H9 (cell line): ENCODE data around the gene ENPP1. TPM values are rescaled to one million over a fixed set of nuclear protein-coding genes. Genes with fewer than 3 reads are reported as not detected.
A peak's percentile ranks its signal among the peaks of the same experiment; 100 is the strongest.

Experiments
- DNase-seq: peaks from one replicate; pipeline ENCODE4 v3.0.0-alpha.2; 2017
- H2AFZ ChIP-seq: one replicate; pipeline ENCODE4 v1.6.1; 2013; ENCODE audit warnings: mild to moderate bottlenecking, low read length, control low read depth, moderate library complexity
- H2AK5ac ChIP-seq: 2 replicates; pipeline ENCODE4 v1.6.1; 2013; ENCODE audit warnings: low read length, control low read depth, mixed read lengths; ENCODE audit not compliant: insufficient read length
- H2BK120ac ChIP-seq: one replicate; pipeline ENCODE4 v1.6.1; 2013; ENCODE audit warnings: low read depth, mild to moderate bottlenecking, low read length, control low read depth, inconsistent platforms; ENCODE audit not compliant: poor library complexity, severe bottlenecking
- H2BK12ac ChIP-seq: 2 replicates; pipeline ENCODE4 v1.6.1; 2013; ENCODE audit warnings: low read length, control low read depth, mixed read lengths, low read depth; ENCODE audit not compliant: insufficient read length
- H2BK15ac ChIP-seq: 2 replicates; pipeline ENCODE4 v1.6.1; 2013; ENCODE audit warnings: low read depth, low read length, control low read depth
- H2BK20ac ChIP-seq: one replicate; pipeline ENCODE4 v1.6.1; 2013; ENCODE audit warnings: low read depth, mild to moderate bottlenecking, low read length, control low read depth, inconsistent platforms; ENCODE audit not compliant: poor library complexity, severe bottlenecking
- H2BK5ac ChIP-seq: 2 replicates; pipeline ENCODE4 v1.6.1; 2013; ENCODE audit warnings: low read length, control low read depth, mixed read lengths; ENCODE audit not compliant: insufficient read length
- H3K14ac ChIP-seq: 2 replicates; pipeline ENCODE4 v1.6.1; 2013; ENCODE audit warnings: low read length, control low read depth; ENCODE audit not compliant: insufficient read depth
- H3K18ac ChIP-seq: 2 replicates; pipeline ENCODE4 v1.6.1; 2013; ENCODE audit warnings: low read depth, mild to moderate bottlenecking, mixed read lengths, low read length, control low read depth; ENCODE audit not compliant: insufficient read length
- H3K23ac ChIP-seq: 2 replicates; pipeline ENCODE4 v1.6.1; 2013; ENCODE audit warnings: low read length, control low read depth, mixed read lengths, low read depth; ENCODE audit not compliant: insufficient read length
- H3K23me2 ChIP-seq: 2 replicates; pipeline ENCODE4 v1.6.1; 2013; ENCODE audit warnings: low read depth, mild to moderate bottlenecking, mixed read lengths, low read length, control low read depth; ENCODE audit not compliant: insufficient read length, poor library complexity, severe bottlenecking
- H3K27ac ChIP-seq: 2 replicates; pipeline ENCODE4 v1.5.1; 2013; ENCODE audit warnings: low read length, control low read depth, mixed read lengths, low read depth; ENCODE audit not compliant: insufficient read length
- H3K27me3 ChIP-seq: 2 replicates; pipeline ENCODE4 v1.6.1; 2013; ENCODE audit warnings: low read length, control low read depth, inconsistent platforms; ENCODE audit not compliant: insufficient read depth
- H3K4ac ChIP-seq: 2 replicates; pipeline ENCODE4 v1.6.1; 2013; ENCODE audit warnings: low read depth, mild to moderate bottlenecking, control low read depth, inconsistent platforms, low read length, moderate library complexity
- H3K4me1 ChIP-seq: 2 replicates; pipeline ENCODE4 v1.6.1; 2013; ENCODE audit warnings: low read length, control low read depth, inconsistent platforms; ENCODE audit not compliant: insufficient read depth
- H3K4me2 ChIP-seq: 2 replicates; pipeline ENCODE4 v1.6.1; 2013; ENCODE audit warnings: low read length, control low read depth, mixed read lengths; ENCODE audit not compliant: insufficient read length, insufficient read depth
- H3K56ac ChIP-seq: 2 replicates; pipeline ENCODE4 v1.6.1; 2013; ENCODE audit warnings: low read depth, mild to moderate bottlenecking, mixed read lengths, low read length, control low read depth; ENCODE audit not compliant: insufficient read length
- H3K79me1 ChIP-seq: 2 replicates; pipeline ENCODE4 v1.6.1; 2013; ENCODE audit warnings: low read depth, mild to moderate bottlenecking, moderate library complexity, low read length, control low read depth, inconsistent platforms; ENCODE audit not compliant: insufficient read depth, poor library complexity, severe bottlenecking
- H3K79me2 ChIP-seq: 2 replicates; pipeline ENCODE4 v1.6.1; 2013; ENCODE audit warnings: low read length, control low read depth, inconsistent platforms; ENCODE audit not compliant: insufficient read depth
- H3K9ac ChIP-seq: 2 replicates; pipeline ENCODE4 v1.6.1; 2013; ENCODE audit warnings: low read length, control low read depth, mixed read lengths; ENCODE audit not compliant: insufficient read length; ENCODE audit errors: extremely low read depth
- H3K9me3 ChIP-seq: one replicate; pipeline ENCODE4 v1.6.1; 2013; ENCODE audit warnings: low read depth, low read length, inconsistent platforms; ENCODE audit not compliant: control insufficient read depth
- H3T11ph ChIP-seq: one replicate; pipeline ENCODE4 v1.6.1; 2013; ENCODE audit warnings: mild to moderate bottlenecking, low read length, control low read depth, inconsistent platforms
- H4K20me1 ChIP-seq: one replicate; pipeline ENCODE4 v1.6.1; 2013; ENCODE audit not compliant: control insufficient read depth, insufficient read length, insufficient read depth
- H4K5ac ChIP-seq: 2 replicates; pipeline ENCODE4 v1.6.1; 2013; ENCODE audit warnings: low read depth, mild to moderate bottlenecking, mixed read lengths, low read length, control low read depth; ENCODE audit not compliant: insufficient read length
- H4K8ac ChIP-seq: replicated peaks from 2 replicates; pipeline ENCODE4 v1.6.1; 2013; ENCODE audit warnings: low read length, control low read depth, mixed read lengths, low read depth; ENCODE audit not compliant: insufficient read length
- H4K91ac ChIP-seq: 2 replicates; pipeline ENCODE4 v1.6.1; 2013; ENCODE audit warnings: low read depth, mild to moderate bottlenecking, moderate library complexity, mixed read lengths, low read length, control low read depth; ENCODE audit not compliant: insufficient read length
- H3K27ac Mint-ChIP-seq, 3 experiments: 2 replicates in 2 of 3; 3 replicates in 1 of 3; pipeline ENCODE4 v1.8.0; 2020 to 2021; ENCODE audit warnings: mixed read lengths in 3 of 3, mild to moderate bottlenecking in 1 of 3, moderate library complexity in 1 of 3
- H3K27me3 Mint-ChIP-seq: 2 replicates; pipeline ENCODE4 v1.8.0; 2021; ENCODE audit warnings: low read depth, mild to moderate bottlenecking, moderate library complexity, mixed read lengths
- H3K36me3 Mint-ChIP-seq, 3 experiments: 2 replicates in 2 of 3; 3 replicates in 1 of 3; pipeline ENCODE4 v1.8.0; 2020 to 2021; ENCODE audit warnings: low read depth in 3 of 3, mixed read lengths in 3 of 3; ENCODE audit not compliant: insufficient read depth in 1 of 3
- H3K4me1 Mint-ChIP-seq, 2 experiments: 2 replicates each; pipeline ENCODE4 v1.8.0; 2020; ENCODE audit warnings: mixed read lengths in 2 of 2
- H3K4me3 Mint-ChIP-seq, 2 experiments: 2 replicates in 1 of 2; 3 replicates in 1 of 2; pipeline ENCODE4 v1.8.0; 2020 to 2021; ENCODE audit warnings: mild to moderate bottlenecking in 2 of 2, mixed read lengths in 2 of 2, moderate library complexity in 1 of 2
- H3K9me3 Mint-ChIP-seq, 2 experiments: 2 replicates in 1 of 2; 3 replicates in 1 of 2; pipeline ENCODE4 v1.8.0; 2020; ENCODE audit warnings: mild to moderate bottlenecking in 2 of 2, mixed read lengths in 2 of 2, moderate library complexity in 1 of 2
- WGBS: extraction: QIAGEN DNeasy Blood & Tissue Kit; methylation state at CpG from one replicate; pipeline ENCODE4 v1.1.7; 2013; ENCODE audit warnings: missing lambda C conversion rate, low lambda C conversion rate, mixed read lengths; ENCODE audit not compliant: insufficient read length; ENCODE audit errors: extremely low coverage; 5-methylcytosine and 5-hydroxymethylcytosine counted together
- total RNA-seq: library from RNA; stranded (reverse); gene quantifications from 2 replicates; pipeline ENCODE4 v1.2.1, GENCODE V29; 2021
- TF ChIP-seq, protein P1 (sequence below): fragments of 200-600 bp; sonication (generic); conservative IDR thresholded peaks from 3 replicates; pipeline ENCODE4 v1.8.0; 2021; ENCODE audit warnings: antibody characterized with exemption, mild to moderate bottlenecking

The ENPP1 gene
- total RNA-seq, 1 experiment from 2014 or later, result 22.5 TPM

DNA sequence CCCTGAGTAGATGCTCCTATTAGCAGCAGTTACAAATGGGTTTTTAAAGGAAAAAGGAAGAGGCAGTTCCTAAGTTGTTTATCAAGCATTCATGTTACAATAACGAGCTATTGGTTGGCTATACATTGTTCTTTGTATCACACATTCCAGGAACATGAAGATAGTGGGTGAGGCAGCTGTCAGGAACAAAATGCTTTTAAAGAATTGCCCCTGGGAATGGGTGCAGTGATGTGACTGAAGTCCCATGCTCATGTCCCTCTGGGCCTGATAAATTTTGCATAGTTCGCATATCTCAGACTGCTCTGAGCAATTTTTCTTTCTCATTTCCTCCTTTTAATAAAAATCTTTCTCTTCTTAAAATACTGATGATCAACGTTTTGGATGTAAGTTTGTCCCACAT is 3.7 kb downstream of the ENPP1 start:
- H3K79me1 ChIP-seq, result no peaks in the 10 kb centered on the region
- no peak overlapping the region for H4K8ac ChIP-seq
- no peak overlapping the region for H3K4ac ChIP-seq
- H4K5ac ChIP-seq, result no peak overlapping the region
- H2BK20ac ChIP-seq, result peak overlapping the region; percentile 26
- H2BK12ac ChIP-seq, result no peak overlapping the region
- H3K56ac ChIP-seq, result no peak overlapping the region
- H4K20me1 ChIP-seq, result no peaks in the 10 kb centered on the region
- H3K27me3 ChIP-seq, result no peaks in the 10 kb centered on the region
- H2BK15ac ChIP-seq, result no peak overlapping the region
- H3K23ac ChIP-seq, result no peak overlapping the region
- H4K91ac ChIP-seq, result no peak overlapping the region
- Mint-ChIP-seq H3K9me3 (no peaks in the 10 kb centered on the region), H3K4me3 (no peak overlapping the region), H3K36me3 (no peaks in the 10 kb centered on the region), H3K4me1 (peaks cover 25 to 29% of the 10 kb centered on the region in 2 experiments), H3K27me3 (peaks cover 14% of the 10 kb centered on the region), H3K27ac (no peak overlapping the region)
- no peak overlapping the region for H3K27ac ChIP-seq
- H3K4me1 ChIP-seq, result peaks cover 3% of the 10 kb centered on the region; the same call in 1 of the 2 replicates
- no peak for DNase-seq
- no CpG with 5 or more reads among the region's 3 CpGs for WGBS
- H3T11ph ChIP-seq, result no peak overlapping the region
- no peak overlapping the region for H3K9ac ChIP-seq
- no peaks in the 10 kb centered on the region for H3K9me3 ChIP-seq
- H3K23me2 ChIP-seq, result peaks cover 7% of the 10 kb centered on the region
- no peak overlapping the region for H2AK5ac ChIP-seq
- no peak overlapping the region for H3K14ac ChIP-seq
- no peak overlapping the region for H2BK5ac ChIP-seq
- no peak overlapping the region for H3K4me2 ChIP-seq
- H3K18ac ChIP-seq, result no peak overlapping the region
- no peak overlapping the region for H2AFZ ChIP-seq
- peaks cover 7% of the 10 kb centered on the region; the same call in 1 of the 2 replicates for H3K79me2 ChIP-seq
- no peak overlapping the region for H2BK120ac ChIP-seq
- TF ChIP-seq, protein P1, sequence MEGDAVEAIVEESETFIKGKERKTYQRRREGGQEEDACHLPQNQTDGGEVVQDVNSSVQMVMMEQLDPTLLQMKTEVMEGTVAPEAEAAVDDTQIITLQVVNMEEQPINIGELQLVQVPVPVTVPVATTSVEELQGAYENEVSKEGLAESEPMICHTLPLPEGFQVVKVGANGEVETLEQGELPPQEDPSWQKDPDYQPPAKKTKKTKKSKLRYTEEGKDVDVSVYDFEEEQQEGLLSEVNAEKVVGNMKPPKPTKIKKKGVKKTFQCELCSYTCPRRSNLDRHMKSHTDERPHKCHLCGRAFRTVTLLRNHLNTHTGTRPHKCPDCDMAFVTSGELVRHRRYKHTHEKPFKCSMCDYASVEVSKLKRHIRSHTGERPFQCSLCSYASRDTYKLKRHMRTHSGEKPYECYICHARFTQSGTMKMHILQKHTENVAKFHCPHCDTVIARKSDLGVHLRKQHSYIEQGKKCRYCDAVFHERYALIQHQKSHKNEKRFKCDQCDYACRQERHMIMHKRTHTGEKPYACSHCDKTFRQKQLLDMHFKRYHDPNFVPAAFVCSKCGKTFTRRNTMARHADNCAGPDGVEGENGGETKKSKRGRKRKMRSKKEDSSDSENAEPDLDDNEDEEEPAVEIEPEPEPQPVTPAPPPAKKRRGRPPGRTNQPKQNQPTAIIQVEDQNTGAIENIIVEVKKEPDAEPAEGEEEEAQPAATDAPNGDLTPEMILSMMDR, result no peak
